Activated naive CD4-positive, alpha-beta T cell treated with anti-CD3 and anti-CD28 coated beads for 36 hours (primary cell): ENCODE measurements around the gene MTG2. TPM values are rescaled to one million over a fixed set of nuclear protein-coding genes. Genes with fewer than 3 reads are reported as not detected.

Source experiments
- CTCF ChIA-PET: fragments of 350-600 bp; sonication (Branson Sonifier 250); formaldehyde crosslinking; loops from one replicate; lab custom pipeline; 2021; ENCODE audit warnings: antibody characterized with exemption; lab: Charles Lee
- DNase-seq: peaks from one replicate; pipeline ENCODE4 v3.0.0-alpha.2; 2020
- H3K27ac Mint-ChIP-seq: one replicate; pipeline ENCODE4 v1.8.0; 2021; ENCODE audit warnings: mild to moderate bottlenecking, mixed read lengths
- H3K27me3 Mint-ChIP-seq: one replicate; pipeline ENCODE4 v1.8.0; 2021; ENCODE audit warnings: low read depth, mixed read lengths
- H3K36me3 Mint-ChIP-seq: one replicate; pipeline ENCODE4 v1.8.0; 2021; ENCODE audit warnings: low read depth, mixed read lengths
- H3K4me1 Mint-ChIP-seq: one replicate; pipeline ENCODE4 v1.8.0; 2021; ENCODE audit warnings: low read depth, mixed read lengths
- H3K4me3 Mint-ChIP-seq: one replicate; pipeline ENCODE4 v1.8.0; 2021; ENCODE audit warnings: mild to moderate bottlenecking, moderate library complexity, mixed read lengths
- H3K9me3 Mint-ChIP-seq: one replicate; pipeline ENCODE4 v1.8.0; 2021; ENCODE audit warnings: mixed read lengths
- intact Hi-C: fragments of 100-400 bp; cut with micrococcal nuclease; formaldehyde crosslinking; loops from one replicate; pipeline ENCODE4 v1.15.1; 2023
- total RNA-seq, 2 experiments: library from RNA; stranded (reverse); gene quantifications; one replicate each; pipeline ENCODE4 v1.2.3, GENCODE V29; 2021

Gene MTG2
- total RNA-seq, 2 experiments from 2014 or later: 34.3 to 36.4 TPM

GRCh38 chr20:62216636-62217566 lies 34.1 kb downstream of the MTG2 start:
- CTCF ChIA-PET: no interaction called here
- intact Hi-C loops: no loop called here

DNA sequence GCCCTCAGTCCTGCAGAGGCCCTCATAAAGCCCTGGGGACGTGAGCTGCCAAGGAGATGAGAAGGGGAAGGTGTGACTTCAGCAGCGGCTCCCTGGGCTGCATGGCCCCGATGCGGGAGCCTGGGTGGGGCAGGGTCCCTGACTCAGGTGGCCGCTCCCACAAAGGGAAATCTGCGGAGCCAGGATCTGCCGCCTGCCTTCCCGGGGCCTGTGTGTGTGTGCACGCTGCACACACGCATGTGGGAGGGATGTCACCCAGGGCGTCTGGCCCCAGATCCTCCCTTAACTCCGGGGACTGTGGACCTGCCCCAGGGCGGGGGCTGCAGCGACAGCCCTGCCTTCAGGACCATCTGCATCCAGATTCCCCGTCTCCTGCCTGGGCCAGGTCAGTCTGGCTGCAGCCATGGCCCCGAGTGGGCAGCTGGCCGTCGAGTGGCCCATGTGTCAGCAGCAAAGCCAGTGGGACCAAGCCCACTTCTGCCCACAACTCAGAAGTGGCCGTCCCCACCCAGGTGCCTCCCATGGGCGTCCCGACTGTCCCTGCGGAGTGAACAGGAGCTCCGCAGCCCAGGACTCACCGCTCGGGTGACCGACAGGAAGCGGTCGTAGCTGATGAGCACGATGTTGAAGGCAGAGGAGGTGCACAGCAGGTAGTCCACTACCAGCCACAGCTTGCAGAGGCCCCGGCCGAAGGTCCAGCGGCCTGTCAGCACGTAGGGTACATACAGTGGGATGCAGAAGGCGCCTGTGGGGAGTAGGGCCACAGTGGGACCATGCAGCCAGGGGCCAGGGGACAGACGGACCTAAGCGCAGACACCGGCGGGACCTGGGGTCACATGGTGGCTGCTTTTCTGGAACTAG lies 35.3 kb downstream of the MTG2 start:
- CTCF ChIA-PET: no interaction called here
- Mint-ChIP-seq H3K27ac (no peak overlapping the region), H3K4me3 (no peak overlapping the region), H3K4me1 (peaks cover 2% of the 10 kb centered on the region), H3K9me3 (no peaks in the 10 kb centered on the region), H3K27me3 (peaks cover 45% of the 10 kb centered on the region), H3K36me3 (no peaks in the 10 kb centered on the region)
- intact Hi-C loops: no loop called here
- no peak for DNase-seq

More at GRCh38 chr20:62216636-62217566, 34.1 kb downstream of the MTG2 start:
- no peaks in the 10 kb centered on the region for H3K9me3 Mint-ChIP-seq
- no peaks in the 10 kb centered on the region for H3K36me3 Mint-ChIP-seq
- peaks cover 2% of the 10 kb centered on the region for H3K4me1 Mint-ChIP-seq
- H3K4me3 Mint-ChIP-seq: no peak overlapping the region
- no peak overlapping the region for H3K27ac Mint-ChIP-seq
- no peak for DNase-seq
- peaks cover 42% of the 10 kb centered on the region for H3K27me3 Mint-ChIP-seq

DNA sequence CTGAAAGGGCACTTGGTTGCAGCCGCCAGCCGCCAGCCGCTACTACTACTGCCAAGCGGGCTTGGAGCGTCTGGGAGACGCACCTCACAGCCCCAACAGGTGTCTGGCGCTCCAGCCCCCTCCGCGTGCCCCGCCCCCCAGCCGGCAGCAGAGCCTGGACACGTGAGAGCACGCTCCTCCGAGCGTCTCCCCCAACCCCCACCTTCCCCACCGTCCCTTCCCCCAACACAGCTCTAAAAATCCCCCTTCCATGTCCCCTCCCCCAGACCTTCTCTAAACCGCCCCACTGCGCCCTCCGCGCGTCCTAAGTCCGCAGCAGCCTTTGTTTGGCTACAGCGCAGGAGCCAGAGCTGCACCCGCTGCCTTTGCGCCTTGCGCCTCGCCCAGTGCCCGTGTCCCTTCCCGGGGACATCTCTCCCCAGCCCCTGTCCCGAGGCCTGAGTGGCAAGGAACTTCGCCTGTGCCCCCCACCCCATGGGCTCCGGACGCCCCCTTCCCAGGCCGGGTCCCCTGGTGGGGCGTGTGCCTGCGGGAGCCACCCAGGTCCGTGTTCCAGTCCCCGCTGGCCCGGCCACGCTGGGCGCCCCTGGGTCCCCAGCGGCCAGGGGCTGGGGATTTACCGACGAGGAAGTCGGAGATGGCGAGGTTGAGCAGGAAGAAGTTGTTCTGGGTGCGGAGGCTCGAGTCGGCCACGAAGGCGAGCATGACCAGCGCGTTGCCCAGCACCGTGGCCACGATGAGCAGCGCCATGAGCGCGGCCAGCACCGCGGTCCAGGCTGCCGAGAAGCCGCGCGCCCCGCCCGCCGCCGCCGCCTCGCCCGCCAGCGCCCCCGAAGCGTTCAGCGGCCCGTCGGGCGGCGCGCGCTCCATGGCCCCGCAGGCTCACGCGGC lies 36.5 kb downstream of the MTG2 start:
- Mint-ChIP-seq H3K36me3 (no peaks in the 10 kb centered on the region), H3K9me3 (no peaks in the 10 kb centered on the region), H3K4me3 (peak overlapping the region; percentile 9), H3K4me1 (peaks cover 2% of the 10 kb centered on the region), H3K27me3 (peaks cover 49% of the 10 kb centered on the region), H3K27ac (no peak overlapping the region)
- intact Hi-C loops: no loop called here
- no peak for DNase-seq
- CTCF ChIA-PET: no interaction called here

DNA sequence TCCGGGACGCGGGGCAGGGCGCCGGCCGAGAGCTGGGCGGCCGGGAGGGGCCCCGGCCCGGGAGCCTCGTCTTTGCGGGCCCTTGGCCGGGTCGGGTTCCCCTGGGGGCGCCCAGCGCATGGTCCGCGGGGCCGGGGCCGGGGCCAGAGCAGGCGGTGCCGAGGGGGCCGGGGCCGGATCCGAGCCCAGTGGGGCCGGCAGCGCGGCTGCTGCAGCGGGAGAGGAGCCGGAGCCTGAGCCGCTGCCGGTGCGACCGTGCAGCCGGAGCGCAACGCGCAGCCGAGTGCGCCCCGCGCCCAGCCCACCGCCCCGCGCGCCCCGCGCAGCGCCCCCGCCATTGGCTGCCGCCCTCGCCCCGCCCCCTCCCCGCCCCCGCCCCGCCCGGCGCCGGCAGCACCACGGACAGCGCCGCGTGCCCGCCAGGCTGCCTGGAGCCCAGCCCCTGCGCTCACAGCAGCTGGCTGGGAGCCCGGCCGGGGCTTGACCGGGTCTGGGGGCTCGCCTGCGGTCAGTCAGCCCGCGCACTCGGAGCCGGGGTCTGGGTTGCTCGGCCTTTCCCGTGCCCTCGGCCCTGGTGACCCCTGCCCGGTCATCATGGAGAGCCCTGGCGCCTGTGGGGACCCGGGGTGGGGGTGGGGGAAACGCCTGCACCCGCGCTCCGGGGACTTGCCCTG lies 37.3 kb downstream of the MTG2 start, which contains the start of gene HRH3:
HRH3 (minus strand) TSS at position 287 of the 674 bp plus-strand sequence. CDS start 308 bp downstream, outside the sequence.
- Mint-ChIP-seq H3K36me3 (no peaks in the 10 kb centered on the region), H3K4me1 (peaks cover 2% of the 10 kb centered on the region), H3K27ac (no peak within 1 kb of the TSS), H3K9me3 (no peaks in the 10 kb centered on the region), H3K4me3 (peak within 1 kb of the TSS; percentile 9), H3K27me3 (peaks cover 49% of the 10 kb centered on the region)
- CTCF ChIA-PET: no interaction called here
- intact Hi-C loops: no loop called here
- DNase-seq: peak; percentile 31

- intact Hi-C loops: no loop called here
- H3K9me3 Mint-ChIP-seq: no peaks in the 10 kb centered on the region
- peaks cover 2% of the 10 kb centered on the region for H3K4me1 Mint-ChIP-seq
- no peak overlapping the region for H3K4me3 Mint-ChIP-seq
- DNase-seq: no peak
- CTCF ChIA-PET: no interaction called here
- no peak overlapping the region for H3K27ac Mint-ChIP-seq
- H3K36me3 Mint-ChIP-seq: no peaks in the 10 kb centered on the region
- peaks cover 45% of the 10 kb centered on the region for H3K27me3 Mint-ChIP-seq
Observed at GRCh38 chr20:62220666-62221568, 38.1 kb downstream of the MTG2 start.

GRCh38 chr20:62222266-62222850 lies 39.5 kb downstream of the MTG2 start:
- intact Hi-C loops: no loop called here
- no peaks in the 10 kb centered on the region for H3K9me3 Mint-ChIP-seq

GRCh38 chr20:62222972-62223371 lies 40.1 kb downstream of the MTG2 start:
- CTCF ChIA-PET: no interaction called here
- Mint-ChIP-seq H3K4me1 (peaks cover 2% of the 10 kb centered on the region), H3K4me3 (no peak overlapping the region), H3K9me3 (no peaks in the 10 kb centered on the region), H3K27ac (no peak overlapping the region), H3K27me3 (peaks cover 39% of the 10 kb centered on the region), H3K36me3 (no peaks in the 10 kb centered on the region)
- no peak for DNase-seq
- intact Hi-C loops: no loop called here

More at GRCh38 chr20:62222266-62222850, 39.5 kb downstream of the MTG2 start:
- H3K27ac Mint-ChIP-seq: no peak overlapping the region
- peaks cover 41% of the 10 kb centered on the region for H3K27me3 Mint-ChIP-seq
- CTCF ChIA-PET: no interaction called here
- H3K36me3 Mint-ChIP-seq: no peaks in the 10 kb centered on the region
- DNase-seq: no peak
- no peak overlapping the region for H3K4me3 Mint-ChIP-seq
- peaks cover 2% of the 10 kb centered on the region for H3K4me1 Mint-ChIP-seq

DNA sequence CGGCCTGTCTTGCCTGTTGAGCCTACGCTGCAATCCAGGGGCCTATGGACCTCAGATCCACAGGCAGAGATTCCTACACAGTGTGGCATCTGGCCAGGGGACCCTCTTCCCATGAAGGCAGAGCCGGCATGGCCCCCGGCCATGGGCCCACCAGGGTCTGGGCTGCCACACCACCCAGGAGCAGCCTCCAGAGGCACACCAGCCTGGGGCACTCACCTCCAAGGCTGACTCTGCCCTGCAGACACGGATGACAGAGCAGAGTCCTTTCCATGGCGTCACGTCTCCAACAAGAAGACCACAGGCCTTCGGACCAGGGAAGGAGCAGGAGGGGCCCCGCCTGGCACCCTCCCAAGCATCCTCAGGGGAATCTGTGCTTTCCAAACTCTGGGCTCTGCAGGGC lies 40.7 kb downstream of the MTG2 start:
- no peak overlapping the region for H3K27ac Mint-ChIP-seq
- no peak overlapping the region for H3K4me3 Mint-ChIP-seq
- no peaks in the 10 kb centered on the region for H3K36me3 Mint-ChIP-seq
- no peaks in the 10 kb centered on the region for H3K9me3 Mint-ChIP-seq
- CTCF ChIA-PET: no interaction called here
- H3K27me3 Mint-ChIP-seq: peaks cover 35% of the 10 kb centered on the region
- no peak for DNase-seq
- intact Hi-C loops: no loop called here
- H3K4me1 Mint-ChIP-seq: peaks cover 2% of the 10 kb centered on the region

- H3K9me3 Mint-ChIP-seq: no peaks in the 10 kb centered on the region
- intact Hi-C loops: no loop called here
- H3K4me1 Mint-ChIP-seq: peaks cover 2% of the 10 kb centered on the region
- H3K4me3 Mint-ChIP-seq: no peak overlapping the region
- no peak for DNase-seq
- H3K27me3 Mint-ChIP-seq: peaks cover 29% of the 10 kb centered on the region
- no peak overlapping the region for H3K27ac Mint-ChIP-seq
- no peaks in the 10 kb centered on the region for H3K36me3 Mint-ChIP-seq
- CTCF ChIA-PET: no interaction called here
Observed at GRCh38 chr20:62224113-62224855, 41.5 kb downstream of the MTG2 start.

GRCh38 chr20:62225026-62225425 lies 42.2 kb downstream of the MTG2 start:
- intact Hi-C loops: no loop called here
- H3K27ac Mint-ChIP-seq: no peak overlapping the region
- no peaks in the 10 kb centered on the region for H3K36me3 Mint-ChIP-seq
- peaks cover 2% of the 10 kb centered on the region for H3K4me1 Mint-ChIP-seq
- no peak overlapping the region for H3K4me3 Mint-ChIP-seq
- peaks cover 29% of the 10 kb centered on the region for H3K27me3 Mint-ChIP-seq
- no peaks in the 10 kb centered on the region for H3K9me3 Mint-ChIP-seq
- no peak for DNase-seq
- CTCF ChIA-PET: no interaction called here
